Epithelial cell of esophagus (primary cell): ENCODE results near the gene HELZ2.
A peak's percentile ranks its signal among the peaks of the same experiment; 100 is the strongest.

Experiments used
- DNase-seq: peaks from one replicate; pipeline ENCODE4 v3.0.0; 2010; ENCODE audit warnings: low read depth
- H3K4me3 ChIP-seq: 2 replicates; pipeline ENCODE4 v1.5.1; 2011; ENCODE audit warnings: mild to moderate bottlenecking, low read length, control low read depth
- TF ChIP-seq, protein P1 (sequence below): IDR thresholded peaks from 2 replicates; pipeline ENCODE4 v1.5.1; 2011; ENCODE audit warnings: low read depth, mild to moderate bottlenecking, low read length, control low read depth, inconsistent platforms; ENCODE audit not compliant: insufficient read depth; ENCODE audit errors: missing control alignments

HELZ2 gene

DNA sequence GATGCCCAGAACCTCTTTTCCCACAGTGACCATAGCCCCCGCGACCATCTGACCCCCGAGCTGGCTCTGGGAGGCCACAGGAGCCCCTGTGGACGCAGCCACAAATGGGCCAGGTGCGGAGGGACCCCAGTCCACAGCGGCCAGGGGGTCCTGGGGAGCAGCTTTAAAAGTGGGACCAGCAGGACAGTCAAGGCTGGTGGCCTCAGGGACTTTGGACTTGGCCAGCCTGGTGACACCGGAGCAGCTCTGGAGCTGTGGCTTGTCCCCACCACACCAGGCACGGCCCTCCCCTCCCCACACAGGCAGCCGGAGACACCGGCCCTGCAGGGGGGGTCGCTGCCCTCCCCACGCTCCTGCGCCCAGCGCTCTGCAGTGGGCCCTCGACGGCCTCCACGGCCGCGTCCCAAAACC lies 16.6 kb downstream of the HELZ2 start:
- no peak for DNase-seq
- TF ChIP-seq, protein P1, sequence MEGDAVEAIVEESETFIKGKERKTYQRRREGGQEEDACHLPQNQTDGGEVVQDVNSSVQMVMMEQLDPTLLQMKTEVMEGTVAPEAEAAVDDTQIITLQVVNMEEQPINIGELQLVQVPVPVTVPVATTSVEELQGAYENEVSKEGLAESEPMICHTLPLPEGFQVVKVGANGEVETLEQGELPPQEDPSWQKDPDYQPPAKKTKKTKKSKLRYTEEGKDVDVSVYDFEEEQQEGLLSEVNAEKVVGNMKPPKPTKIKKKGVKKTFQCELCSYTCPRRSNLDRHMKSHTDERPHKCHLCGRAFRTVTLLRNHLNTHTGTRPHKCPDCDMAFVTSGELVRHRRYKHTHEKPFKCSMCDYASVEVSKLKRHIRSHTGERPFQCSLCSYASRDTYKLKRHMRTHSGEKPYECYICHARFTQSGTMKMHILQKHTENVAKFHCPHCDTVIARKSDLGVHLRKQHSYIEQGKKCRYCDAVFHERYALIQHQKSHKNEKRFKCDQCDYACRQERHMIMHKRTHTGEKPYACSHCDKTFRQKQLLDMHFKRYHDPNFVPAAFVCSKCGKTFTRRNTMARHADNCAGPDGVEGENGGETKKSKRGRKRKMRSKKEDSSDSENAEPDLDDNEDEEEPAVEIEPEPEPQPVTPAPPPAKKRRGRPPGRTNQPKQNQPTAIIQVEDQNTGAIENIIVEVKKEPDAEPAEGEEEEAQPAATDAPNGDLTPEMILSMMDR = no peak
- no peak overlapping the region for H3K4me3 ChIP-seq

DNA sequence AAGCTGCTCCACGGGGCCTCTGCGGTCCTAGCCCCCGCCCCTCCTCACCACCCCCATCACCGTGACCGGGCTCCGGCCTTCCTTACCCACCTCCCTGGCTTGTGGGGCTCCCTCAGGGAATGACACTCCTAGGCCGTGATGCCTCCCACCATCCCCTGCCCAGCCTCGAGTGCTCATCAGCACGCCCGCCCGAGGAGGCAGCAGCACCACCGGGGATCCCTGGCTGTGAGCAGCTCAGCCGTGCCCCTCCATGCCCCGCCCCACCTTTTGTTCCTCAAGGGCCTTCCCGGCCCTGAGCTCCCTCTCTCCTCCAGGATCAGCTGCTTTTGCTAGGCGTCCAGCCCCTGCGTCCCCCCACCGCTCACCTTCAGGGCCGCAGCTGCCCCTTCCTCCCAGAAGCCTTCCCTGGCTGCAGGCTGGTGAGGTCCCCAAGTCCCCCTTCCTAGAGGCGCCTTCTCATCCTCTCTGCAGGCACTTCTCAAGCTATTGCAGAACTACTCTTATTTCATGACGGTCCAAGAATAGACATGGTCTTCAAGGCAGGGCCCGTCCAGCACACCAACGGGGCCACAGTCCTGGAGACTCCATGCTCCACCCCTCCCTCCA lies 17.1 kb downstream of the HELZ2 start:
- TF ChIP-seq, protein P1 = no peak
- no peak overlapping the region for H3K4me3 ChIP-seq
- DNase-seq = no peak

DNA sequence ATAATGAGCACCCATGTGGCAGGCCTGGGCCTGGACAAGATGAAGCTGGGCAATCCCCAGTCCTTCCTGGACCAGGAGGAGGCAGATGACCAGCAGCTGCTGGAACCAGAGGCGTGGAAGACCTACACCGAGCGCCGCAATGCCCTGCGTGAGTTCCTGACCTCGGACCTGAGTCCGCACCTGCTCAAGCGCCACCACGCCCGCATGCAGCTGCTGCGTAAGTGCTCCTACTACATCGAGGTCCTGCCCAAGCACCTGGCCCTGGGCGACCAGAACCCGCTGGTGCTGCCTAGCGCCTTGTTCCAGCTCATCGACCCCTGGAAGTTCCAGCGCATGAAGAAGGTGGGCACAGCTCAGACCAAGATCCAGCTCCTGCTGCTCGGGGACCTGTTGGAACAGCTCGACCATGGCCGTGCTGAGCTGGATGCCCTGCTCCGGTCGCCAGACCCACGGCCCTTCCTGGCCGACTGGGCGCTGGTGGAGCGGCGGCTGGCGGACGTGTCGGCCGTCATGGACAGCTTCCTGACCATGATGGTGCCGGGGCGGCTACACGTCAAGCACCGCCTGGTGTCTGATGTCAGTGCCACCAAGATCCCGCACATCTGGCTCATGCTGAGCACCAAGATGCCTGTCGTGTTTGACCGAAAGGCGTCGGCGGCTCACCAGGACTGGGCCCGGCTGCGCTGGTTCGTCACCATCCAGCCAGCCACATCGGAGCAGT lies 18.2 kb downstream of the HELZ2 start:
- TF ChIP-seq, protein P1 = no peak
- no peak overlapping the region for H3K4me3 ChIP-seq
- DNase-seq = no peak

DNA sequence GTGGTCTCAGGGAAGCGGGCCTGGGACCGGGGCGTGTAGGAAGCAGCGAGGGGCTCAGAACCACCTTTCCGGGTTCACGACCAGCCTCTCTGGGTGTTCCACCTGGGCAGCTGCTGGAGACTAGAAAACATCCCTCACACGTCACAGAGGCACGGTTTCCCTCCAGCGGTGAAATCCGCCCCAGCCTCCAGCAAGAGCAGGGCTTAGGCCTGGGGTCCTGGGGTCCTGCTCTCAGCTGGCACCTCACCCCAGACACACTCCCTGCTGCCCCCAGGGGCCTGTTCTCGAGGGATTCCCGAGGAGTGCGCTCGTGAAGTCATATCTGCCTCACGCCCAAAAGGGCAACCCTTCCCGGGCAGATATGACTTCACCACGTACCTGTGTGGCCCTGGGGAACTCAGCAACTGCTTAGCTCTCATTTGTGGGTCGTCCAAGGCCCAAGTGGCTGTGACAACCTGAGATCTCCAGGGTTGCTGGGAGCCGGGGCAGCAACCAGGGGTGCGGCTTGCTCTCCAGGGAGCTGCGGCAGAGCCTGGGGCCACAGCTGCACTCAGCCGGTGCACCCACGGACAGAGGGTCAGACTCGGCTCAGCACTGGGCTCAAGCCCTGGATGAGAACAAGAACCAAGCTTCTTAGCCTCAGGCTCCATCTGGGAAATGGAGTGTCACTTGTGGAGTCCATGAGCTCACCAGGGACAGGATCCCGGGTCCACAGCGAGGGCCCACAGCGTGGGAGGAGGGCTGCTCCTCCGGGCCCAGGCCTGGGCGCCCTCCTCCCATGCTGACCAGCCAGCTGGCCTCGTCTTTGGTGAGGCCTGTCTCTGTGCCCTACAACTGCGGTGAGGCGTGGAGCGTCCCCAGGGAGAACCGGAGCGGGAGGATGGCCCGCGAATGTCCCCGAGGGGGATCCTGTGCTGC lies 19.4 kb downstream of the HELZ2 start:
- no peak overlapping the region for H3K4me3 ChIP-seq
- TF ChIP-seq, protein P1 = no peak
- no peak for DNase-seq

DNA sequence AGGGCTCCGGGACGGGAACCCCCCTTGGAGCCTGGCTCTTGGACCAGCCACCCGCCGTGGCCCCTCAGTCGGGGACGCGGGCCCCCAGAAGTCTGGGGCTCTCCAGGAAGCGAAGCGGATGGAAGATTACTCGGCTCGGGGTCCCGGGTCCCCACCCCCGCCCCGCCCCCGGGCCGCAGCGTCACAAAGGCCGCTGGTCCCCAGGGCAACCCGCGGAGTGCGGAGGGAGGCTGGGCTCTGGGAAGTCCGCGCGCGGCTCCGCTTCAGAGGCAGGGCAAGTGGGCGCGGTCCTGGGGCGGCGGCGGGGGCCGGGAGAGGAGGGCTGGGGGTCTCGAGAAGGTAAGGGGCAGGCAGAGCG lies 20.1 kb downstream of the HELZ2 start, which contains the start of gene FNDC11:
FNDC11 (plus strand) TSS at position 227 of the 358 bp plus-strand sequence. CDS start 1,505 bp downstream, outside the sequence.
- peak; percentile 20 for DNase-seq
- TF ChIP-seq, protein P1 = no peak
- H3K4me3 ChIP-seq = peak within 1 kb of the TSS; percentile 44

DNA sequence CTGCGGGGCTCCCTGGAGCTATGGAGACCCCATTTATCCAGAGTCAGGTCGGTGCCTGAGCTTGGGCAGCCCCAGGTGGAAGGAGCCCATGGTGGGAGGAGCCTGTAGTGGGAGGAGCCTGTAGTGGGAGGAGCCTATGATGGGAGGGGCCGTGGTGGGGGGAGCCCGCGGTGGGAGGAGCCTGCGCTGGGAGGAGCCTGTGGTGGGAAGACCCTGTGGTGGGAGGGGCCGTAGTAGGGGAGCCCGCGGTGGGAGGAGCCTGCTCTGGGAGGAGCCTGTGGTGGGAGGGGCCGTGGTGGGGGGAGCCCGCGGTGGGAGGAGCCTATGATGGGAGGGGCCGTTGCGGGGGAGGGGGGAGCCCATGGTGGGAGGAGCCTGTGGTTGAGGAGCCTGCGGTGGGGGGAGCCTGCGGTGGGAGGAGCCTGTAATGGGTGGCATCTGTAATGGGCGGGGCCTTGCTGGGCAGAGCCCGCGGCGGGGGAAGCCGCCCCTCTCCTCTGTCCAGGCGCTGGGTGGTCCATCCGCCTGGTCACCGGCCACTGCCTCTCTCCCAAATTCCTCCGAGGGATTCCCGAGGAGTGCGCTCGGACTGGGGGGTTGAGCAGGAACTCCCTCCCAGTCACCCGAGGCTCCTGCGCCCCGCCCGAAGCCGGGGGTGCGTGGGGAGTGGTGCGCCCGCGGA lies 20.6 kb downstream of the HELZ2 start:
- TF ChIP-seq, protein P1 = no peak
- H3K4me3 ChIP-seq = peak overlapping the region; percentile 44

More for the DNA sequence above, 20.6 kb downstream of the HELZ2 start:
- peak; percentile 88 for DNase-seq
